Activated naive CD8-positive, alpha-beta T cell treated with anti-CD3 and anti-CD28 coated beads, Interleukin-2, amount 50 U/mL, for 16 hours (primary cell): Measurements from ENCODE around the gene ERC1.
"Not testable (repeated sequence)": the region's sequence is repeated elsewhere in the genome, so short reads cannot be mapped to it uniquely, and the experiment has no call there.

Experiments used
- DNase-seq: peaks from one replicate; pipeline ENCODE4 v3.0.0-alpha.2; 2020; ENCODE audit warnings: low read depth, low spot score

The ERC1 gene

GRCh38 chr12:1287446-1287975 is 296.5 kb downstream of the ERC1 start:
- no peak for DNase-seq

- DNase-seq: no peak
These were observed 297.3 kb downstream of the ERC1 start for GRCh38 chr12:1288333-1288732.

GRCh38 chr12:1289371-1290155 is 298.5 kb downstream of the ERC1 start:
- DNase-seq: no peak

DNA sequence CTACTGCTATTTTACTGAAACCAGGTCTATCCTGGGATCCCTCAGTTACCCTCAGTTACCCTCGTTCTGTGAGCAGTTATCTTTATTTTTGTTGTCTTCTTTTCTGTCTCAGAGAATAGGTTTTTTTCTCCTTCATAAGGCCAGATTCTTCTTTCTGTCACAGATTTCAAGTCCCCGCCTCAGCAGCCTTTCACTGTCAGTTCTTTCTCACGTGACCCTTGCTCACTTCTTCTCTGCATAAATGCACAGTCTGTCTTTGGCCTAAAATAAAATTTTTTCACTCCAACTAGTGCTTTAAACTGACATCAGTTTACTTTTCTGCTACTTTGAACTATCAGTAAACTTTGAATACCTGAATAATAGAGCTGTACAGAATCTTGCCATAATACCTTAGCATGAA is 299.7 kb downstream of the ERC1 start:
- no peak for DNase-seq

GRCh38 chr12:1291601-1292332 is 300.7 kb downstream of the ERC1 start:
- DNase-seq: no peak

- no peak for DNase-seq
These were observed 302.9 kb downstream of the ERC1 start for GRCh38 chr12:1293901-1294300.

DNA sequence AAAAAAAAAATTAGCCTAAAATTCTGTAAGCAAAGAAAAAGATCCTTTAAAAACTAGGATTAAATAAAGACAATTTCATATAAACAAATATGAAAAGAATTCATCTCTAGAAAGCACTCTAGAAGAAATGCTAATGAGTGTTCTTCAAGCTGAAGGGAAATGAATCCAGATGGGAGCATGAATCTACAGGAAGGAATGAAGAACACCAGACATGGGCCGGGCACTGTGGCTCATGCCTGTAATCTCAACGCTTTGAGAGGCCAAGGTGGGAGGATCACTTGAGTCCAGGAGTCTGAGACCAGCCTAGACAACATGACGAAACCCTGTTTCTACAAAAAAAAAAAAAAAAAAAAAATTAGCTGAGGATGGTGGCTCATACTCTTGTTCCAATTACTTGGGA is 306.2 kb downstream of the ERC1 start:
- no peak for DNase-seq

GRCh38 chr12:1297639-1298175 is 306.7 kb downstream of the ERC1 start:
- no peak for DNase-seq

GRCh38 chr12:1300460-1300859 is 309.4 kb downstream of the ERC1 start:
- DNase-seq: no peak

GRCh38 chr12:1302201-1302870 is 311.3 kb downstream of the ERC1 start:
- no peak for DNase-seq

DNA sequence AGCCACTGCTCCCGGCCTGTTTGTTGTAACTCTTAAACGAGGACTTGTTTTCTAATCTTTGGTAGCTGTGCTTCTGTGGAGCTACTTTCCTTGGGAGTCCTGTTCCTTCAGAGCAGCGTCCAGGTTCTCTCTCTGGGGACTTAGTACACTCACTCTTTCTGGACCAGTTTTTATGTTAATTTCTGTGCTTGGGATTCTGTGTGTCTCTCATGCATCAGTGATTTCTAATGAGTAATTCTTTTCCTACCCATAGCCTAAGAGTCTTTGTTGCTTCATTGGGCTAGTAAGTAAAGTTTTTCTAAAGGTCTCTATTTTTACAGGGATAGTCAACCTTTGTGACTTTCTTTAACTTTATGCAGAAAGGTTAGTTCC is 314.0 kb downstream of the ERC1 start:
- DNase-seq: no peak

DNA sequence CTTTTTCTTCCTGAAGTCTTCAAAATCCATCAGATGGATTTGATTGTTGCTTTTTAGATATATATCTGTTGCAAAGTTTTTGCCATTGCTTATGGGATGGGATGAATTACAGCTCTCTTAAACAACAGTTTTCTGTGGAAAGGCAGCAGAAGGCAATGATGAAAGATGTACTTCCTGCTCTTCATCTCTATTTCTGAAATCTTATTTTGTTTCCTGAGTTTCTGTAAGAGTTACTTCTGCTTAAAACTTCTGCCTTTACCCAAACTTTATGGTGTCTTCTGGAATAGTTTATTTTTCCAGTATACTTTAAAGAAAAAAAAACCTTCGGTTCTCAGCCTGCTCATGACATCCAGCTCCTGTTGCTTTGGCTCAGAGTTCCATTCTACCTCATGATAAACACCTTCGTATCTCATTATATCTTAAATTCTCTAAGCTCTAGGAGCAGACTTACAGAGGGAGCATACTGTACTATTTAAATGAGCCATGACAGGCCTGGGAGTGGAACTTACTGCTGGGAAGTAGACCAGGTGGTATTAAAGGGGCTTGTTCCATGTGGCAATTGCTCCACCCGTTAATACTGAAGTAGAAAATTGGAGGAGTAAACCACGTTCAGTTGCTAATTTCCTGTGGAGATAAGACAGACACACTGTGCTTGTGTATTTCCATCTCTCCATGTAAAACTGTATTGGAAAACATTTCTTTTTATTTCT is 314.9 kb downstream of the ERC1 start:
- no peak for DNase-seq

DNA sequence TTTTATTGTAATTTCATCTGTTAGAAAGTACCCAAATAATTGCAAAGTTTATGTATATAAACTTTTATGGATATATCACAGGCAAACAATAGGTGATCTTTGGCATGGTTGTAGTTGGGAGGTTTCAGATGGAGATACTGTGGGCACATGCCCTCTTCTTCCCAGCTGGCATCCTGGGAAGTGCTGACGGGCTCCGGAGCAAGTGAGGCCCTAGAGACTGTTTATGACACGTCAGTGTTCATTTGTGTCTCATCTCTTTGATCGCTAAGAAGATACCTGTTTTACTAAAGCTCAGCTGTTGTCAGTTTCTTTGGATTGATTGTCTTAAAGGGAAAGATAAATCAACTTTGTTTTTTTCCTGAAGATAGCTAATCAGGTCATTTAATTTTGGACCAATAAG is 315.8 kb downstream of the ERC1 start:
- DNase-seq: no peak

DNA sequence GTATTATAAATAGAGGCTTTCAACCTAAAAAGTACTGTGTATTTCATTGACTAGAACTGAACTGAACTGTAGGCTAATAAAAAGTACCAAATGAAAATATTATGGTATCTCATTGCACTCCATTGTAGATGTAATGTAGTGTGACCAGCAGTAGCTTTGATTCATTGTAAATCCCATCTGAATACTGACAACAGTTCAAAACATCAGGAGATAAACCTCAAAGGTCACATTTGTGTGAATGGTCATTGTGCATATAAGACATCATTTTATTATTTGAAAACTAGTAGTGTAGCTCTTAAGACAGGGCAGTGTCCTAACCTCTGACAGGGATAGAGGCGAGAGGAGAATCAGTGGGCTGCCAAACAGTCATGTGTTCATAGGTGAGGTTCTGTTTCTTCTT is 316.8 kb downstream of the ERC1 start:
- no peak for DNase-seq

GRCh38 chr12:1309613-1310012 is 318.6 kb downstream of the ERC1 start:
- no peak for DNase-seq

DNA sequence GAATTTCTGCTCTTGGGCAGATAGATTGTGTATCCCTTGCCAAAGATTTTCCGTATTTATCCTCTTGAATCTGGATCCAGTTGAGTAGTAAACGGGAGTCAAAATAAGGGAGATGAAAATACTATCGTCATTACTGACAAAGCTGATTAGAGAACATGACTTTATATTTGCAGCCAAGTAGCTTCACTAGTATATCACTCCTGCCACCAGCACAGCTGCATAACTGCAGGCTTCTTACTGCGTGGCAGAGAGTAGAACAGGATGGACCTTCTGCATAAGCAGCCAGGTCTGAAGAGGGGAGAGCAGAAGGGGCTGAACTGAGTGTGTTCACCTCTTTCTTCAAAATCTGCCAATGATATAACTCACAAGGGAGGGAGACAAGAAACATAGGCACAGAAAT is 319.6 kb downstream of the ERC1 start:
- no peak for DNase-seq

GRCh38 chr12:1311145-1311544 is 320.1 kb downstream of the ERC1 start:
- no peak for DNase-seq

DNA sequence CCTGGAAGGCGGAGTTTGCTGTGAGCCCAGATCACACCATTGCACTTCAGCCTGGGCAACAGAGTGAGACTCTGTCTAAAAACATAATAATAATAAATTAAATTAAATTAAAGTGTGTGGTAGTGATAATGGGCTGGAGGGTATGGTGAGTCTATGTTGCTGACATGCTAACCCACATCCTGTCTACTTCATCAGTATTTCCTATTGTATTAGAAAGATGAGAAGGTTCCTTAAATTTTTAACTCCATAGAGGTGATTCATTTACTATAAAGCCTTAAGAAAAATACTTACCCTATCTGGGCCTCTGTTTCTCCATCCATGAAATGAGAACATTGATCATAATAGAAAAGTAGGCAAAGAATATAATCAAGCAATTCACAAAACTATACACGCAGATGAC is 322.9 kb downstream of the ERC1 start:
- DNase-seq: no peak

DNA sequence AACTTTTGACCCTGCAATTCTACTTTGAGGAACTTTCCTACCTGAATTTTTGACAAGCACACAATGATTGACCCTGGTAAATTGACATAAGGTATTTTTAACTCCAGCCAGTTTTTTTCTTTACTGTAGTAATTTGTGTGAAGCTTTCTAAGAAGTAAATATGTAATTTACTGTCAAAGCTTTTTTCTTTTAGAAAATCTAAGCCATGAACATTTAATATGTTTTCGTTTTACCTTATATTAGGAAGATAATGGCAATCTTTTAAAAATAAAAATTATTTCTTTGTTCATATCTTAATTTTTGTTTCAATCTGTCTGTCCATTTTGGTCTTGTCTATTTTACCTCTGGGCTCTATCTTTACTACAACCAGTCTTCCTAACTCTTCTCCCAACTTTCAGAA is 323.5 kb downstream of the ERC1 start:
- DNase-seq: no peak

GRCh38 chr12:1316991-1317390 is 326.0 kb downstream of the ERC1 start:
- DNase-seq: not testable (repeated sequence)

- no peak for DNase-seq
These were observed 327.5 kb downstream of the ERC1 start for GRCh38 chr12:1318327-1319031.
